Stimulated activated CD4-positive, alpha-beta T cell treated with anti-CD3 and anti-CD28 coated beads, Interleukin-4, amount 100 ng/mL, for 24 hours (primary cell): Measurements from ENCODE around the gene NPAS2.
A peak's percentile ranks its signal among the peaks of the same experiment; 100 is the strongest.

ENCODE experiments used
- DNase-seq: peaks from one replicate; pipeline ENCODE4 v3.0.0-alpha.2; 2020

NPAS2 gene

DNA sequence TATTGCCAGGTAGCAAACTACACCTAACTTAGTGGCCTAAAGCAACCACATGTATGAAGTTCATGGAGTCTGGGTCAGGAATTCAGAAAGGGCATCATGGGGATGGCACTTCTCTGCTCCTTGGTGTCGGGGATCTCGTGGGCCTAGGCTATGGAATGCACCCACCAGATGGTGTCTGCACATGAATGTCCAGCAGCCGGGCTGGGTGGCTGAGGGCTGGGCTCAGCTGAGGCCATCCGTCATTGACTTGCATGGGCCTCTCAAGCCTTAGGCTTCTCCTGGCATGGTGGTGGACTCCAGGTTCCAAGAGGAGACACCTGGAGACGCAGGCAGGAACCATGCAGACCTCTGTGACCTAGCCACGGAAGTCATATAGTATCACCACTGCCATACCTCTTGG, 156.1 kb downstream of the NPAS2 start:
- DNase-seq, result no peak

- no peak for DNase-seq
Observed at GRCh38 chr2:100976645-100977391, 156.9 kb downstream of the NPAS2 start.

DNA sequence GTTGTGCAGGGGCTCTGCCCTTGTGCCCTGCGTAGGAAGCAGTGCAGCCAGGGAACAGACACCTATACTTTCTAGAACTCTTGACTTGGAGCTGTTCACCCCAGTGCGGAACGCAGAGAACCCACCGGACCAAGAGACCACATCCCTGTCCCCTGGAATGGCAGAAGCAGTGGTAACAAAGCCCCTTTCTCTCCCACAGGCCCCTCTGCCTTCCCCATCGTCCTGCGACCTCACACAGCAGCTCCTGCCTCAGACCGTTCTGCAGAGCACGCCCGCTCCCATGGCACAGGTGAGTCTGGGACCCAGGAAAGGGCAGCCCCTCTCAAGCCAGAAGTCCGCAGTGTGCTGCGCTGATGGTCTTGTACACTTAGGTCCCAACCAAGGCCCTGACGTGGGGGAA, 157.6 kb downstream of the NPAS2 start:
- no peak for DNase-seq

GRCh38 chr2:100978582-100979191, 158.7 kb downstream of the NPAS2 start:
- no peak for DNase-seq

GRCh38 chr2:100980046-100980445, 160.1 kb downstream of the NPAS2 start:
- no peak for DNase-seq

GRCh38 chr2:100981011-100981410, 161.1 kb downstream of the NPAS2 start:
- DNase-seq, result no peak

DNA sequence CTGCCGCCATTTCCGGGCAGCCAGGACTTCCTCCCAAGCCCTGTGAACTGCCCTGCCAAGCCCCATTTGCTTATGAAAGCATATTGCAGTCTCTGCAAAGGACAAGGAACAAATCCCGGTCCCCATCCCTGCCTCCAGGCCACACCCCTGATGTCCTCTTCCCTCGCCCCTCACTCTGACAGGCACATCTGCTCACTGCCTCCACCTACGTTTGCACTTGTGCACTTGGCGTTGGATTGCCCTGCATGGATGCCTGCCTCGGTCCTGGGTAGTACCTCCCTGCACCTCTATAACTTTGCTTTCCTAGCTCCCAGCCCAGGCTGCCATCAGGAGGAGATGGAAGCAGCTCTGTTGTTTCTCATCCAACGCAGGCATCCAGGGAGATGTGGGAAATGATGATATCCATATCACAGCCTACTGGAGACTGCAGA, 162.5 kb downstream of the NPAS2 start:
- no peak for DNase-seq

- no peak for DNase-seq
Observed at GRCh38 chr2:100983201-100983600, 163.3 kb downstream of the NPAS2 start.

DNA sequence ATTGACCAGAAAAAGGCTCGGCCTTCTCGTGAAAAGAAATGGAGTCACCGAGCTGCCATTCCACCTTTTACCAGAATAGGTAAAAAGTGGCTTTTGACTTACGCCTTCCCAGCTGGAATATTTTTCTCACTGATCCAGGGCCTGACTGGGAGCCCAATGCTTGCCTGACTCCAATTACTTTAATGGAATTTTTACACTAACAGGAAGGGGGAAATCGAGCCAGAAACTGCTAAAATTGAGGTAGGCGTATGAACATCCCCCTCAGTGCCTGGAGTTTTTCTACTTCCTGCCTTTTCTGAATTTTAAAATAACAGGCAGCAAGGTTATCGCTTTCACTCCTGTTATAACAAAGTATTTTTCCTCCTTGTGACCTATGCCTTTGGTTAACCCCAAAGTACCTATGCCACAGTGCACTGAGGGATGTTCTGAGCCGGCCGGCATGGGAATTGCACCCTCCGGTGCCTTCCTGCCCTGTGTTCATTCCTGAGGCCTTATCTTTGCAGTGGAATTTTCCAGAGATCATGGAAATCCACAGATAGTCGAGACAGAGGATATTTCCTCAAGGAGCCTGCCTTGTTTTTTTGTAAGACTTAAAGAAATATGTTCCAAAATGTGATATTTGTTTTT, 163.9 kb downstream of the NPAS2 start:
- DNase-seq, result no peak

- DNase-seq, result peak; percentile 77
Observed at GRCh38 chr2:100984892-100985307, 165.0 kb downstream of the NPAS2 start.

DNA sequence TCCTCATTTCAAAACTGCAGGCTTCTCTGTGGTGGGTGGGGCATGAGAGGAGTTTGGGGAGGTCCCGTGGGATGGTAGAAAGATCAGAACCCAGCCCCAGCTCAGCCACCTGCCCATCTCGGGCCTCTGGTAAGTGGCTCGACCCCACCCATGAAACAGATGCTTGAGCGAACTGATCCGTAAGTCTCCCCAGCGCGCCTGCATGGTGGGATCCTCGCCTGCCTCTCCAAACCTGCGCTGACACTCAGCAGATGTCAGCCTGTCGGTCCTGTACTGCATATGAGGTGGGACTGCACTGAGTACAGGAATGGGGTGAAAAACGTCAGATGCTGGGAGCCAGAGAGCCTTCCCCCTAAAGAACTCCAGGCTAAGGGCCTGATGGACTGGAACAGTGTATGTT, 166.2 kb downstream of the NPAS2 start:
- DNase-seq, result no peak

DNA sequence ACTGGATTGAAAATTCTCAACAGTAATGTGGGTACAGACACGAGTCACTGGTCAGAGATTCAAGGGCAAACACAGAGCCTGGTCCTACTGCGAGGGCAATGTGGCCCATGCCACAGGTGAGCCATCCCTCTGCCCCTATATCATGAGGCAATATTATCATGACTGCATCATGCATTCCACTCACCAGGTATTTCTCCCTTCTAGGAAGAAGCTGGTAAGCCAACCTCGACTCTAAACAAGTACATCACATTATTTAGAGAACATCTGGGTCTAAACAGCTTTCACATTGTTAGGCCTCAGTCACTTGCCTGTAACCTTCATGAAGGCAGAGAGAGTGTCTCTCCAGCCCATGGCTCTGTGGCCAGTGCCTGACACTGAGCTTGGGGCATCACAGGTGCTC, 167.6 kb downstream of the NPAS2 start:
- no peak for DNase-seq

DNA sequence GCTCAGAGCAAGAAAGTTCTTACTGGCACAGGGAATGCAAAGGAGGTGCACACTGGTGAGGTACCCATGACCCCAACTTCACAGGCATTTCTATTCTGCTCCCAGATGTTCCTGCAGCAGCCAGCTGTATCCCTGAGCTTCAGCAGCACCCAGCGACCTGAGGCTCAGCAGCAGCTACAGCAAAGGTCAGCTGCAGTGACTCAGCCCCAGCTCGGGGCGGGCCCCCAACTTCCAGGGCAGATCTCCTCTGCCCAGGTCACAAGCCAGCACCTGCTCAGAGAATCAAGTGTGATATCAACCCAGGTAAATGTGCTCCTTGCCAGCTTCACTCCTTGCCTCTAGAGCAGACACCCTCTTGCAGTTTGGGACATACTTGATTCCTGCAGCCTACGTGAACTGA, 168.0 kb downstream of the NPAS2 start:
- DNase-seq, result no peak

DNA sequence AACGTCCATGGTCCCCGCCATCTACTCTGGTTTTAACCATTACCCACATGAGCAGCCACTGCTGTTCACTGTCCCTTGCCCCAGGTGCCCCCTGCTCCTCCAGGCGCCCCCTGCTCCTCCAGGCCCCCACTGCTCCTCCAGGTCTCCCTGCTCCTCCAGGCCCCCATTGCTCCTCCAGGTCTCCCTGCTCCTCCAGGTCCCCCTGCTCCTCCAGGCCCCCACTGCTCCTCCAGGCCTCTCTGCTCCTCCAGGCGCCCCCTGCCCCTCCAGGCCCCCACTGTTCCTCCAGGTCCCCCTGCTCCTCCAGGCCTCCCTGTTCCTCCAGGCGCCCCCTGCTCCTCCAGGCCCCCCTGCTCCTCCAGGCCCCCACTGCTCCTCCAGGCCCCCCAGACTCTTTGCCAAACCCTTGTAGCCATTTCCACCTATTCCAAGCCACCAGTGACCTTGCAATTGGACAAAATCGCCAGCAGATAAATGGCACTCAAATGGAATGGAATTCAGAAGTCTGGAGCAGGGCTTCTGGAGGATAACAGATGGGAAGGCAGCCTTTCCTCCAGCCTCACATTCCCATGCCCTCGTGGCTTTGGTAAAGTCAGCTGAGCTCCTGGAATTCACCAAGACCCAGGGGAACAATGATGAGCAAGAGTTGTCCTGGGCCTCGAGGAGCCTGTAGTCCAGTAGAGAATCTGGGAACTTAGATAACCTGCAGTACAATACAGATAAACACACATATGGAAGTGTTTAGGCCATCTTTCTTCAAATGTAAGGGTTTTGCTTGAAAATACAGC, 168.9 kb downstream of the NPAS2 start:
- DNase-seq, result no peak

- no peak for DNase-seq
Observed at GRCh38 chr2:100989666-100990065, 169.7 kb downstream of the NPAS2 start.

- DNase-seq, result no peak
Observed at GRCh38 chr2:100990166-100990565, 170.2 kb downstream of the NPAS2 start.

GRCh38 chr2:100990650-100991403, 170.9 kb downstream of the NPAS2 start:
- no peak for DNase-seq

DNA sequence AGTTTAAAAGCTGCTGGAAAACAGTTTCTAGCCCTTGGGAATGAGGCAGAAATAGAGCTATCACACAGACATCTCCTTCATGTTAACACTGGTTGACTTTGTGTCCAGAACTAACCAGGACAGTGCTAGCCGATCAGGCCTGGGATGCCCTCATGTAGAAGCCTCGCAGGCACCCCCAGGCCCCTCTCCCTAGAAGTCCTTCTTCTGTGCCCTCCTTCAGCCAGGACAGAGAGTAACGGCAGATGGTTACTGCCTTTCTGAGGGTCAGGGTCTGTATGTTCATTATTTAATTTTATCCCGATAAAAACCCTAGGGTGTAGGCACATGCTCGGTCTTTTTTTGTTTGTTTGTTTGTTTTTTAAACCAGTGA, 171.4 kb downstream of the NPAS2 start:
- no peak for DNase-seq

DNA sequence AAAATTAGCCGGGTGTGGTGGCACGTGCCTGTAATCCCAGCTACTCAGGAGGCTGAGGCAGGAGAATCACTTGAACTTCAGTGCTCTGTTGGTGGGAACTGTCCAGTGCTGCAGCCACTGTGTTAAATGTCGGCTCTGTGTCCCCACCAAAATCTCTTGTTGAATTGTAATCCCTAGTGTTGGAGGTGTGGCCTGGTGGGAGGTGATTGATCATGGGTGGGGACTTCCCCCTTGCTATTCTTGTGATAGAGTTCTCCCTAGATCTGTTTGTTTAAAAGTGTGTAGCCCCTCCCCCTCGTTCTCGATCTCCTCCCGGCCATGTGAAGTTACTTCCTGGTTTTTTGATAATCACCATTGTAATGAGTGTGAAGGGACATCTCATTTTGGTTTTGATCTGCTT, 172.3 kb downstream of the NPAS2 start:
- no peak for DNase-seq

DNA sequence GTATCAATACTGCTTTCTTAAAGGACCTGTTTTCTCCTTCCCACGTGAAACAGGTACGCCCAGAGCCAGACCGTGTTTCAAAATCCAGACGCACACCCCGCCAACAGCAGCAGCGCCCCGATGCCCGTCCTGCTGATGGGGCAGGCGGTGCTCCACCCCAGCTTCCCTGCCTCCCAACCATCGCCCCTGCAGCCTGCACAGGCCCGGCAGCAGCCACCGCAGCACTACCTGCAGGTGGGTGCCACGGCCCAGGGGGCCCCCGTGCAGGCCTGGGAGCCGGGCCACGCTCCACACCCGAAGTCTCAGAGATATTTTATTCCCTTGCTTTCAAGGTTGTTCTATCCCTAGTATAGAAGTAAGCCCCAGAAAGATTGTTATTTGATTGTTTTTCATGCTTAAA, 173.4 kb downstream of the NPAS2 start:
- DNase-seq, result no peak

- DNase-seq, result no peak
Observed at GRCh38 chr2:100995309-100996075, 175.6 kb downstream of the NPAS2 start.
